Stimulated activated CD8-positive, alpha-beta memory T cell treated with anti-CD3 and anti-CD28 coated beads, Interleukin-4, amount 100 ng/mL, for 48 hours (primary cell): ENCODE results near the gene PEMT.

Experiments
- DNase-seq: peaks from one replicate; pipeline ENCODE4 v3.0.0-alpha.2; 2020

The PEMT gene

GRCh38 chr17:17511881-17512858 is 79.3 kb downstream of the PEMT start:
- no peak for DNase-seq

GRCh38 chr17:17511293-17511741 is 80.2 kb downstream of the PEMT start:
- DNase-seq = no peak

GRCh38 chr17:17510456-17511292 is 80.8 kb downstream of the PEMT start:
- DNase-seq = no peak

- DNase-seq = no peak
These were observed 81.7 kb downstream of the PEMT start for GRCh38 chr17:17509601-17510425.

GRCh38 chr17:17508646-17509591 is 82.6 kb downstream of the PEMT start:
- no peak for DNase-seq

- no peak for DNase-seq
These were observed 83.4 kb downstream of the PEMT start for GRCh38 chr17:17508019-17508535.

GRCh38 chr17:17507465-17508011 is 84.0 kb downstream of the PEMT start:
- no peak for DNase-seq

GRCh38 chr17:17506893-17507464 is 84.5 kb downstream of the PEMT start:
- no peak for DNase-seq

GRCh38 chr17:17506181-17506741 is 85.2 kb downstream of the PEMT start:
- no peak for DNase-seq

GRCh38 chr17:17505610-17506171 is 85.8 kb downstream of the PEMT start:
- no peak for DNase-seq

- no peak for DNase-seq
These were observed 86.4 kb downstream of the PEMT start for GRCh38 chr17:17505151-17505550.

- DNase-seq = no peak
These were observed 87.0 kb downstream of the PEMT start for GRCh38 chr17:17504341-17505140.

GRCh38 chr17:17503566-17504130 is 87.9 kb downstream of the PEMT start:
- DNase-seq = no peak

- no peak for DNase-seq
These were observed 88.6 kb downstream of the PEMT start for GRCh38 chr17:17502741-17503565.

- DNase-seq = no peak
These were observed 90.4 kb downstream of the PEMT start for GRCh38 chr17:17500999-17501605.

- no peak for DNase-seq
These were observed 91.9 kb downstream of the PEMT start for GRCh38 chr17:17499402-17500145.
